H1 (cell line): Measurements from ENCODE around the gene TMEM30A.
A peak's percentile ranks its signal among the peaks of the same experiment; 100 is the strongest.

Source experiments
- ATF3 ChIP-seq: IDR thresholded peaks from 2 replicates; pipeline ENCODE4 v1.6.1; 2011; ENCODE audit warnings: low read depth, mild to moderate bottlenecking, low read length; ENCODE audit not compliant: insufficient read depth
- CHD1 ChIP-seq: IDR thresholded peaks from 2 replicates; pipeline ENCODE4 v1.6.1; 2012; ENCODE audit warnings: low read depth, low read length, improper control_type of control experiment
- CHD7 ChIP-seq: fragments of 300-600 bp; sonication (generic); IDR thresholded peaks from 2 replicates; pipeline ENCODE4 v1.7.1; 2012; ENCODE audit warnings: low read length, moderate library complexity, mild to moderate bottlenecking, inconsistent platforms; ENCODE audit not compliant: insufficient replicate concordance
- CTCF ChIP-seq, 3 experiments: IDR thresholded peaks; 1 replicate in 2 of 3; 2 replicates in 1 of 3; pipeline versions ENCODE4 v1.5.1 to v1.6.1; 2011; ENCODE audit warnings: low read length in 3 of 3, mild to moderate bottlenecking in 3 of 3, inconsistent platforms in 2 of 3, low read depth in 1 of 3, moderate library complexity in 1 of 3; ENCODE audit not compliant: insufficient read depth in 1 of 3; ENCODE audit errors: control extremely low read depth in 1 of 3
- EP300 ChIP-seq, 2 experiments: IDR thresholded peaks; 1 replicate in 1 of 2; 2 replicates in 1 of 2; pipeline ENCODE4 v1.6.1; 2011 to 2012; ENCODE audit warnings: low read depth in 2 of 2, low read length in 2 of 2, mild to moderate bottlenecking in 2 of 2, borderline replicate concordance in 1 of 2, inconsistent platforms in 1 of 2, moderate library complexity in 1 of 2
- EZH2 ChIP-seq: fragments of 200-600 bp; sonication (generic); IDR thresholded peaks from 2 replicates; pipeline ENCODE4 v1.7.1; 2012; ENCODE audit warnings: low read depth, mild to moderate bottlenecking, moderate library complexity, low read length, inconsistent platforms; ENCODE audit not compliant: severe bottlenecking
- JUND ChIP-seq: IDR thresholded peaks from 2 replicates; pipeline ENCODE4 v1.6.1; 2011; ENCODE audit warnings: mild to moderate bottlenecking, improper control_type of control experiment, low read length
- MAFK ChIP-seq: IDR thresholded peaks from 2 replicates; pipeline ENCODE4 v1.6.1; 2012; ENCODE audit warnings: low read depth, mild to moderate bottlenecking, improper control_type of control experiment, low read length
- POLR2A ChIP-seq, 2 experiments: IDR thresholded peaks; 1 replicate in 1 of 2; 2 replicates in 1 of 2; pipeline ENCODE4 v1.6.1; 2011; ENCODE audit warnings: low read depth in 2 of 2, low read length in 2 of 2, mild to moderate bottlenecking in 2 of 2; ENCODE audit errors: control extremely low read depth in 1 of 2
- POLR2AphosphoS5 ChIP-seq: IDR thresholded peaks from 2 replicates; pipeline ENCODE4 v1.6.1; 2011; ENCODE audit warnings: low read depth, low read length
- POU5F1 ChIP-seq: IDR thresholded peaks from 2 replicates; pipeline ENCODE4 v1.6.1; 2011; ENCODE audit warnings: low read depth, mild to moderate bottlenecking, low read length, moderate library complexity
- SIN3A ChIP-seq, 2 experiments: IDR thresholded peaks in 1 of 2; conservative IDR thresholded peaks in 1 of 2; 2 replicates each; pipeline ENCODE4 v1.6.1; 2011 to 2012; ENCODE audit warnings: low read length in 2 of 2, improper control_type of control experiment in 1 of 2, low read depth in 1 of 2, mild to moderate bottlenecking in 1 of 2
- TCF12 ChIP-seq: IDR thresholded peaks from 2 replicates; pipeline ENCODE4 v1.6.1; 2011; ENCODE audit warnings: low read depth, mild to moderate bottlenecking, low read length
- ZNF274 ChIP-seq: IDR thresholded peaks from 2 replicates; pipeline ENCODE4 v1.7.0; 2012; ENCODE audit warnings: low read length, borderline replicate concordance; ENCODE audit errors: extremely low read depth

- no peak for TF ChIP-seq CTCF (IDR thresholded peaks at IDR 0.05; ENCODE audit: control extremely low read depth in 1 of 3, insufficient read depth in 1 of 3, low read depth in 1 of 3, low read length in 3 of 3)
- TF ChIP-seq ZNF274: no peak
- no peak for TF ChIP-seq ATF3
- TF ChIP-seq EZH2: peak; percentile 95
- no peak for TF ChIP-seq JUND
- TF ChIP-seq SIN3A (conservative IDR thresholded peaks at IDR 0.05 in 1 of 2, IDR thresholded peaks at IDR 0.05 in 1 of 2; ENCODE audit: low read depth in 1 of 2, low read length in 2 of 2): no peak
- TF ChIP-seq MAFK: no peak
- no peak for TF ChIP-seq CHD7
- TF ChIP-seq EP300 (IDR thresholded peaks at IDR 0.05; ENCODE audit: borderline replicate concordance in 1 of 2, low read depth in 2 of 2, low read length in 2 of 2): no peak
- no peak for TF ChIP-seq POLR2AphosphoS5
- TF ChIP-seq TCF12: no peak
- TF ChIP-seq POU5F1: no peak
- TF ChIP-seq CHD1: no peak
- TF ChIP-seq POLR2A (IDR thresholded peaks at IDR 0.05; ENCODE audit: control extremely low read depth in 1 of 2, low read depth in 2 of 2, low read length in 2 of 2): no peak
Observed at GRCh38 chr6:75206576-75207342, 77.8 kb downstream of the TMEM30A start.
